Omental fat pad (tissue), 4 donors: ENCODE data around the gene INVS. TPM values are rescaled to one million over a fixed set of nuclear protein-coding genes. Genes with fewer than 3 reads are reported as not detected.

Experiments used
- ATAC-seq: fragments of 150-250 bp; one replicate; pipeline ENCODE4 v1.9.1; 2016; ENCODE audit warnings: mild to moderate bottlenecking, moderate library complexity; ENCODE audit not compliant: low FRiP score
- DNase-seq: peaks from one replicate; pipeline ENCODE4 v3.0.0-alpha.2; 2019; ENCODE audit warnings: low spot score
- CTCF ChIP-seq, 3 donors: fragments of 450-650 bp; IDR thresholded peaks; one replicate each; pipeline ENCODE4 v1.5.1; 2016 to 2017; ENCODE audit warnings: antibody characterized with exemption in 3 of 3, mild to moderate bottlenecking in 3 of 3, moderate library complexity in 2 of 3
- total RNA-seq, 4 donors: library from RNA; depleted of rRNA; stranded (reverse); fragments of >200 nt; gene quantifications; one replicate each; pipeline ENCODE4 v1.1.0, GENCODE V29; 2016

Gene INVS
- total RNA-seq, 4 donors from 2014 or later = 22.1 to 44.5 (median 26.3) TPM

DNA sequence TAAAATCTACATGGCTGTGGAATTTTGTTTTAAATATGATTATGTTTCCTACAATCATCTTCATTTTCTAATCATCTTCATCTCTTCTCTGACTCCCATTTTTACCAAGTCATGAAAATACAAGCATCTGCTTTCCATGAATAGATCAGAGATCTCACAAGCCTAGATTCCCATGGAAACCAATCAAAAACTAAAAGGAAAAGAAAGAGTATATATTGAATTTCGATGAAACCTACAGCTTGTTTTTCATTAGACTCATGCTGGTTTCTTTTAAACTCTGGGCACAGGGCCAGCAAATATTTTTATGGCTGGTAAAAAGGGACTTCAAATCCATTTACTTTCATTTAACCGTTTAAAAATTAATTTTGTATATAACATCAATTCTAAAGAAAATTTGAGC, 51.2 kb downstream of the INVS start:
- ATAC-seq = no peak
- TF ChIP-seq CTCF (IDR thresholded peaks at IDR 0.05) = no peak

GRCh38 chr9:100160021-100160420, 61.0 kb downstream of the INVS start:
- TF ChIP-seq CTCF (IDR thresholded peaks at IDR 0.05) = no peak
- no peak for DNase-seq
- no peak for ATAC-seq

More for the DNA sequence above, 51.2 kb downstream of the INVS start:
- no peak for DNase-seq

- TF ChIP-seq CTCF (IDR thresholded peaks at IDR 0.05) = no peak
- DNase-seq (no peak), ATAC-seq (no peak)
Measured at GRCh38 chr9:100167176-100167575, 68.1 kb downstream of the INVS start.

- no peak for TF ChIP-seq CTCF (IDR thresholded peaks at IDR 0.05)
- DNase-seq = no peak
- no peak for ATAC-seq
Measured at GRCh38 chr9:100167915-100168654, 69.0 kb downstream of the INVS start.

DNA sequence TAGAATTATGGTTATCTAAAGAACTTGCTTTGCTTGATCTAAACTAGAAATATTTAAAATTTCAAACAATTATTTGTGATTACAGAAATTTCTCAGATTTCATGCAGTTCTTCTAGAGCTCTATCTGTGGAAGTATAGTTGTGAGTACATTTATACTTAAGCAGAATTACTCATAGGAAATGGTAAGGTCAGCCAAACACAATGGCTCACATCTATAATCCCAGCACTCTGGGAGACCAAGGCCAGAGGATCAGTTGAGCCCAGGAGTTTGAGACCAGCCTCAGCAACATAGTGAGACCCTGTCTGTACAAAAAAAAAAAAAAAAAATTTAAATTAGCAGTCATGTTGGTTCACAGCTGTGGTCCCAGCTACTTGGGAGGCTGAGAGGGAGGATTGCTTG, 71.0 kb downstream of the INVS start:
- DNase-seq (no peak), ATAC-seq (no peak)
- no peak for TF ChIP-seq CTCF (IDR thresholded peaks at IDR 0.05)

DNA sequence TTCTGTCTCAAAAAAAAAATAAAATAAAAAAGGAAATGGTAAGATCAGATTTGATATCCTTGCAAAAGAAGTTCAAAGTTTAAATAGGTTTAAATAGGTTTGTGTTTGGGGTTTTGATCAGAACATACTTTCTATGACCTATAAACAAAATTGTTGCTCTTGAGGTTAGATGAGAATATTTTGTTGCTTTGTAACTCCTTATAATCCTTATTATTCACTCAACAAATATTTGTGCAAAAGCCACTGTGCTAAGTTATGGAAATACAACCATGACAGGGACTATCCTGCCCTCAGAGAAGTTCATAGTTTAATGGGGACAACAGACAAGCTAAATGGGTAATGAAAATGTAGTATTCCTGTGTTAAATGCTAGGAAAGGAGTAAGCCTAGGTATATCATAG, 71.5 kb downstream of the INVS start:
- no peak for DNase-seq
- no peak for TF ChIP-seq CTCF (IDR thresholded peaks at IDR 0.05)
- ATAC-seq = no peak

DNA sequence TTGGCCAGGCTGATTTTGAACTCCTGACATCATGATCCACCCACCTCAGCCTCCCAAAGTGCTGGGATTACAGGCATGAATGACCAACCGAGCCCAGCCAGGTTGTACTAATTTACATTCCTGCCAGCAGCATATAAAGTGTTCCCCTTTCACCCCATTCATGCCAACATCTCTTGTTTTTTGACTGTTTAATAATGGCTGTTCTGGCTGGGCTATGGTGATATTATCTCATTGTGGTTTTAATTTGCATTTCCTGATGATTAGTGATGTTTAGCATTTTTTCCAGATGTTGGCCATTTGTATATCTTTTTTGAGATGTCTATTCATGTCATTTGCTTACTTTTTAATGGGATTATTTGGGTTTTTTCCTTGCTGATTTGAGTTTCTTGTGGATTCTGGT, 87.3 kb downstream of the INVS start:
- DNase-seq = no peak
- no peak for TF ChIP-seq CTCF (IDR thresholded peaks at IDR 0.05)
- ATAC-seq = no peak
